CD4-positive, alpha-beta memory T cell (primary cell): ENCODE results near the gene RLF. TPM values are rescaled to one million over a fixed set of nuclear protein-coding genes. Genes with fewer than 3 reads are reported as not detected.
"Not testable (repeated sequence)": the region's sequence is repeated elsewhere in the genome, so short reads cannot be mapped to it uniquely, and the experiment has no call there.

Experiments
- CTCF ChIA-PET: fragments of 350-600 bp; sonication (Branson Sonifier 250); formaldehyde crosslinking; loops from one replicate; lab custom pipeline; 2021; ENCODE audit warnings: inconsistent platforms; ENCODE audit not compliant: partially characterized antibody; lab: Charles Lee
- POLR2A ChIA-PET: fragments of 350-600 bp; sonication (Branson Sonifier 250); formaldehyde crosslinking; loops from one replicate; lab custom pipeline; 2021; ENCODE audit not compliant: partially characterized antibody; lab: Charles Lee
- DNase-seq, 5 donors: peaks; one replicate each; pipeline versions ENCODE4 v3.0.0 to v3.0.0-alpha.2; 2020 to 2022; ENCODE audit warnings: mixed read lengths in 1 of 5
- H3K27ac ChIP-seq: one replicate; pipeline ENCODE4 v1.7.0; 2013; ENCODE audit warnings: low read depth, low read length
- H3K27me3 ChIP-seq: 2 replicates; pipeline ENCODE4 v1.7.0; 2013; ENCODE audit warnings: mild to moderate bottlenecking, low read length, moderate library complexity; ENCODE audit not compliant: insufficient read depth
- H3K36me3 ChIP-seq: 2 replicates; pipeline ENCODE4 v1.7.0; 2013; ENCODE audit warnings: mild to moderate bottlenecking, low read length, moderate library complexity; ENCODE audit not compliant: insufficient read depth
- H3K4me1 ChIP-seq: 2 replicates; pipeline ENCODE4 v1.7.0; 2013; ENCODE audit warnings: mild to moderate bottlenecking, low read length, moderate library complexity; ENCODE audit not compliant: insufficient read depth
- H3K4me3 ChIP-seq, 2 donors: one replicate each; pipeline ENCODE4 v1.7.0; 2013; ENCODE audit warnings: low read length in 2 of 2, mild to moderate bottlenecking in 1 of 2
- H3K9me3 ChIP-seq, 2 donors: one replicate each; pipeline ENCODE4 v1.7.0; 2013; ENCODE audit warnings: low read length in 2 of 2, control low read depth in 1 of 2; ENCODE audit not compliant: control insufficient read depth in 1 of 2
- H3K27ac Mint-ChIP-seq, 7 donors: one replicate each; pipeline ENCODE4 v1.8.0; 2020 to 2021; ENCODE audit warnings: mixed read lengths in 7 of 7, mild to moderate bottlenecking in 6 of 7, inconsistent platforms in 3 of 7, moderate library complexity in 3 of 7
- H3K27me3 Mint-ChIP-seq, 2 donors: one replicate each; pipeline ENCODE4 v1.8.0; 2020 to 2021; ENCODE audit warnings: mixed read lengths in 2 of 2
- H3K36me3 Mint-ChIP-seq, 2 donors: one replicate each; pipeline ENCODE4 v1.8.0; 2020 to 2021; ENCODE audit warnings: mixed read lengths in 2 of 2, inconsistent platforms in 1 of 2, mild to moderate bottlenecking in 1 of 2
- H3K4me1 Mint-ChIP-seq, 4 donors: one replicate each; pipeline ENCODE4 v1.8.0; 2020 to 2021; ENCODE audit warnings: mixed read lengths in 4 of 4, mild to moderate bottlenecking in 1 of 4
- H3K4me3 Mint-ChIP-seq, 8 donors: one replicate each; pipeline ENCODE4 v1.8.0; 2020 to 2021; ENCODE audit warnings: mixed read lengths in 8 of 8, mild to moderate bottlenecking in 7 of 8, moderate library complexity in 6 of 8, inconsistent platforms in 3 of 8
- H3K9me3 Mint-ChIP-seq, 8 donors: one replicate each; pipeline ENCODE4 v1.8.0; 2020 to 2021; ENCODE audit warnings: mixed read lengths in 8 of 8, mild to moderate bottlenecking in 5 of 8, inconsistent platforms in 3 of 8, moderate library complexity in 1 of 8
- intact Hi-C: fragments of 100-400 bp; cut with micrococcal nuclease; formaldehyde crosslinking; loops from one replicate; pipeline ENCODE4 v1.15.1; 2023
- polyA plus RNA-seq, 2 donors: library from polyadenylated mRNA; unstranded; fragments of 300-500 nt; fragmentation: Illumina TruSeq; gene quantifications; one replicate each; pipeline ENCODE4 v1.2.3, GENCODE V29; 2021
- total RNA-seq, 2 experiments: library from RNA; stranded (reverse); gene quantifications; one replicate each; pipeline ENCODE4 v1.2.3, GENCODE V29; 2021

RLF gene
- total and polyA plus RNA-seq, 4 experiments from 2014 or later = 7.6 to 23.4 (median 16.5) TPM

- H3K27me3 Mint-ChIP-seq = no peaks in the 10 kb centered on the region
- peaks cover 33% of the 10 kb centered on the region for H3K36me3 ChIP-seq
- no peak overlapping the region for H3K4me3 ChIP-seq
- no peak overlapping the region for H3K27ac ChIP-seq
- peak overlapping the region in 2 of 7 donors; percentile 6 to 40 for H3K27ac Mint-ChIP-seq
- H3K9me3 ChIP-seq = no peaks in the 10 kb centered on the region
- no peak for DNase-seq
- H3K27me3 ChIP-seq = no peaks in the 10 kb centered on the region
- H3K4me3 Mint-ChIP-seq = no peak overlapping the region
- peaks cover 6 to 15% (median 7%) of the 10 kb centered on the region in 4 donors for H3K4me1 Mint-ChIP-seq
- no peaks in the 10 kb centered on the region for H3K9me3 Mint-ChIP-seq
- peaks cover 34 to 56% of the 10 kb centered on the region in 2 donors for H3K36me3 Mint-ChIP-seq
- intact Hi-C loops = no loop called here
- POLR2A ChIA-PET = no interaction called here
- CTCF ChIA-PET = interaction anchor here (0.8 to 2.0 kb wide), 3 partner anchors 13 to 227 kb away, joined by 3 to 5 read pairs (median 3); no protein-coding TSS in a partner anchor
- H3K4me1 ChIP-seq = no peaks in the 10 kb centered on the region
These were observed 49.5 kb downstream of the RLF start for GRCh38 chr1:40210511-40211204.

- intact Hi-C loops = no loop called here
- no peaks in the 10 kb centered on the region for H3K4me1 ChIP-seq
- peaks cover 15 to 34% of the 10 kb centered on the region in 2 donors for H3K36me3 Mint-ChIP-seq
- no peaks in the 10 kb centered on the region for H3K9me3 ChIP-seq
- H3K27me3 Mint-ChIP-seq = no peaks in the 10 kb centered on the region
- H3K4me1 Mint-ChIP-seq = peaks cover 0 to 14% (median 9%) of the 10 kb centered on the region in 4 donors
- DNase-seq = no peak
- no peaks in the 10 kb centered on the region for H3K27me3 ChIP-seq
- no peak overlapping the region for H3K4me3 Mint-ChIP-seq
- no peak overlapping the region for H3K4me3 ChIP-seq
- peaks cover 5% of the 10 kb centered on the region for H3K36me3 ChIP-seq
- ChIA-PET POLR2A (interaction anchor here (0.6 kb wide), 1 partner anchor 14 kb away, joined by 3 read pairs; no protein-coding TSS in a partner anchor), CTCF (no interaction called here)
- no peaks in the 10 kb centered on the region for H3K9me3 Mint-ChIP-seq
- no peak overlapping the region for H3K27ac ChIP-seq
- H3K27ac Mint-ChIP-seq = peak overlapping the region in 3 of 7 donors; percentile 13 to 84 (median 38)
These were observed 57.1 kb downstream of the RLF start for GRCh38 chr1:40218333-40218732.

GRCh38 chr1:40221471-40221905, 60.3 kb downstream of the RLF start:
- Mint-ChIP-seq H3K36me3 (peaks cover 12 to 34% of the 10 kb centered on the region in 2 donors), H3K4me1 (peaks cover 0 to 11% (median 7%) of the 10 kb centered on the region in 4 donors)
- H3K4me3 ChIP-seq, H3K27me3 Mint-ChIP-seq, H3K9me3 ChIP-seq, H3K27ac Mint-ChIP-seq, intact Hi-C loops, H3K9me3 Mint-ChIP-seq, DNase-seq, H3K4me1 ChIP-seq, H3K36me3 ChIP-seq, H3K27me3 ChIP-seq, H3K27ac ChIP-seq, H3K4me3 Mint-ChIP-seq, POLR2A ChIA-PET: not testable (repeated sequence)
- CTCF ChIA-PET = interaction anchor here (1.2 kb wide), 2 partner anchors 69 to 77 kb away, joined by 3 to 5 read pairs; no protein-coding TSS in a partner anchor

- no peaks in the 10 kb centered on the region for H3K9me3 ChIP-seq
- H3K27me3 ChIP-seq = no peaks in the 10 kb centered on the region
- Mint-ChIP-seq H3K27ac (peak overlapping the region in 3 of 7 donors; percentile 19 to 35 (median 29)), H3K4me3 (no peak overlapping the region), H3K4me1 (peaks cover 0 to 11% (median 7%) of the 10 kb centered on the region in 4 donors), H3K27me3 (no peaks in the 10 kb centered on the region), H3K36me3 (peaks cover 13 to 30% of the 10 kb centered on the region in 2 donors), H3K9me3 (no peaks in the 10 kb centered on the region)
- H3K27ac ChIP-seq = no peak overlapping the region
- ChIA-PET POLR2A (interaction anchor here (0.6 to 1.1 kb wide), 2 partner anchors 19 to 98 kb away, joined by 3 read pairs; no protein-coding TSS in a partner anchor), CTCF (interaction anchor here (1.2 kb wide), 1 partner anchor 78 kb away, joined by 3 read pairs; no protein-coding TSS in a partner anchor)
- no peaks in the 10 kb centered on the region for H3K4me1 ChIP-seq
- intact Hi-C loops = no loop called here
- DNase-seq = no peak
- no peak overlapping the region for H3K4me3 ChIP-seq
- H3K36me3 ChIP-seq = peaks cover 5% of the 10 kb centered on the region
These were observed 61.0 kb downstream of the RLF start for GRCh38 chr1:40221977-40222772.

GRCh38 chr1:40224040-40224439, 62.9 kb downstream of the RLF start:
- Mint-ChIP-seq H3K4me1 (peaks cover 0 to 11% (median 6%) of the 10 kb centered on the region in 4 donors), H3K27me3 (no peaks in the 10 kb centered on the region), H3K9me3 (no peaks in the 10 kb centered on the region), H3K27ac (peak overlapping the region in 1 of 7 donors; percentile 37), H3K36me3 (peaks cover 13 to 32% of the 10 kb centered on the region in 2 donors), H3K4me3 (no peak overlapping the region)
- DNase-seq = no peak
- Histone ChIP-seq H3K27me3 (no peaks in the 10 kb centered on the region), H3K36me3 (no peaks in the 10 kb centered on the region), H3K27ac (no peak overlapping the region), H3K4me1 (no peaks in the 10 kb centered on the region), H3K9me3 (no peaks in the 10 kb centered on the region), H3K4me3 (no peak overlapping the region)
- intact Hi-C loops = no loop called here
- CTCF ChIA-PET = interaction anchor here (0.7 kb wide), 1 partner anchor 181 kb away, joined by 3 read pairs; no protein-coding TSS in a partner anchor
- POLR2A ChIA-PET = interaction anchor here (0.6 to 1.8 kb wide), 3 partner anchors 18 to 1163 kb away, joined by 3 to 4 read pairs (median 3); partner anchors contain the start of gene ZMPSTE24

GRCh38 chr1:40226192-40226591, 65.0 kb downstream of the RLF start:
- Histone ChIP-seq H3K4me3 (no peak overlapping the region), H3K4me1 (no peaks in the 10 kb centered on the region), H3K36me3 (no peaks in the 10 kb centered on the region), H3K9me3 (no peaks in the 10 kb centered on the region), H3K27me3 (no peaks in the 10 kb centered on the region), H3K27ac (no peak overlapping the region)
- Mint-ChIP-seq H3K4me1 (peaks cover 4 to 11% (median 8%) of the 10 kb centered on the region in 4 donors), H3K27me3 (no peaks in the 10 kb centered on the region), H3K27ac (no peak overlapping the region), H3K36me3 (peaks cover 20 to 32% of the 10 kb centered on the region in 2 donors), H3K9me3 (no peaks in the 10 kb centered on the region), H3K4me3 (no peak overlapping the region)
- intact Hi-C loops = no loop called here
- ChIA-PET POLR2A (no interaction called here), CTCF (no interaction called here)
- no peak for DNase-seq
